GM19193 (cell line): Measurements from ENCODE around the gene MEIOB.

ENCODE experiments used
- POLR2A ChIP-seq: IDR thresholded peaks from 4 replicates; pipeline ENCODE4 v1.6.1; 2011; ENCODE audit not compliant: insufficient read depth, insufficient read length; ENCODE audit errors: extremely low read depth

MEIOB gene

GRCh38 chr16:1911467-1912214 is 39.7 kb upstream of the MEIOB start:
- TF ChIP-seq POLR2A: no peak

GRCh38 chr16:1909561-1910231 is 37.7 kb upstream of the MEIOB start:
- TF ChIP-seq POLR2A: no peak

- TF ChIP-seq POLR2A: no peak
These were observed 37.0 kb upstream of the MEIOB start for GRCh38 chr16:1908983-1909382.

DNA sequence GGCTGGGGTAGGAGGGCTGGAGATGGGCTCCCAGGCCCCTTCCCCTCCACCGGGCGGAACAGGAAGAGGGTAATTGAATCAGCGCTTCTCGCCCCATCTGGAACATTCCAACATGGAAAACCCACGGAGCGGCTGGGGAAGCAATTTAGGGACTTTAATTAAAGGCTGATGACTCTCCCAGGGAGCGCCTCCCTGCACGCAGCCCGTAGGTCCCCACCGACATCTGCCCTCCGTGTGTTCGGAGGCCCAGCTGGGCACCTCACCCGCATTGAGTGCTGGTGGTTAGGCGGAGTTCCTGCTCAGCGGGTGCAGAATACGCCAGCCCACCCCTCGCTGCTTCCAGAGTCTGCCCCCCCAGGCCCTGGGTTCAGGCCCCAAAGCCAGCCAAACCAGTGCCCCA is 36.2 kb upstream of the MEIOB start:
- no peak for TF ChIP-seq POLR2A

DNA sequence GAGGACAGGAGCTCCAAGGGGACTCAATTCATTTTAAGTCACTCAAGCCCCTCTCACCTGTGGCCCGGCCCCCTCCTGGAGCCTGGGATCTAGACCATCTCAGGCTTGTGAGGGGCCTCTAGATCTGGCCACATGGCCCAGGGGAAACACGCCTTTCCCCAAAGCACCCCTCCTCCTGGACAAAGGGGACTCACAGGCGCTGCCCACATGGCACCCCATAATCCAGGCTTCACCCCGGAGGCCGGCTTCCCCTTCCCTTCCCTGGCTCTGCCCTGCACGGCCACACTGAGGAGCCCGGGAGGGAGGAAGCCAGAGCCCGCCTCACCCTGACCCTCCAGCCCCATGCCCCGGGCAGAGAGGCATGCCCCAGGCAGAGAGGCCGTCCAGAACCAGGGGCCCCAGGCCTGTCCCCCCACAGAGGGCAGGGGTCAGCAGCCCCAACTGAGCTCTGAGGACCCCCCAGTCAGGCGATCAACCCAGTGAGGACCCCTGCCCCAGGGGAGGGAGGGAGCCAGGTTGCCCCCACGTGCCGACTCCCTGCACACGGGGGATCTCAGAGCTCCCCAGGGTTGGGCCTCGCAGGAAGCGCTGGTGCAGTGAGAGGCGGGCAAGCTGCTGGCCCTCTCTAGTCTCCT is 35.4 kb upstream of the MEIOB start:
- TF ChIP-seq POLR2A: no peak

DNA sequence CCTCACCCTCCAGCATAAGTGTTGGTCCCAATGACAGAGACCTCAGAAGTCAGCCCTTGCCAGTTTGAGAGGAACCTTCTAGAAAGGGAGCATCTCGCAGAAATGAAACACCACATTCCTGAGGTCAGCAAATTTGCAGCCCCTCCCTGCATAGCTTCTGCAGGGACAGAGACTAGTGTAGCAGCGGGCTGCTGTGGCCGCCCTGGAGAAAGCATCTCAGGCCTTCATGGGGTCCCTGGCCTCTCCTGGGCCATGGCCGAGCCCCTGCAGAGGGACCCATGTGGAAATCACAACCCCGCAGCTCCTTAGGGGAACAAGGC is 34.8 kb upstream of the MEIOB start:
- no peak for TF ChIP-seq POLR2A

DNA sequence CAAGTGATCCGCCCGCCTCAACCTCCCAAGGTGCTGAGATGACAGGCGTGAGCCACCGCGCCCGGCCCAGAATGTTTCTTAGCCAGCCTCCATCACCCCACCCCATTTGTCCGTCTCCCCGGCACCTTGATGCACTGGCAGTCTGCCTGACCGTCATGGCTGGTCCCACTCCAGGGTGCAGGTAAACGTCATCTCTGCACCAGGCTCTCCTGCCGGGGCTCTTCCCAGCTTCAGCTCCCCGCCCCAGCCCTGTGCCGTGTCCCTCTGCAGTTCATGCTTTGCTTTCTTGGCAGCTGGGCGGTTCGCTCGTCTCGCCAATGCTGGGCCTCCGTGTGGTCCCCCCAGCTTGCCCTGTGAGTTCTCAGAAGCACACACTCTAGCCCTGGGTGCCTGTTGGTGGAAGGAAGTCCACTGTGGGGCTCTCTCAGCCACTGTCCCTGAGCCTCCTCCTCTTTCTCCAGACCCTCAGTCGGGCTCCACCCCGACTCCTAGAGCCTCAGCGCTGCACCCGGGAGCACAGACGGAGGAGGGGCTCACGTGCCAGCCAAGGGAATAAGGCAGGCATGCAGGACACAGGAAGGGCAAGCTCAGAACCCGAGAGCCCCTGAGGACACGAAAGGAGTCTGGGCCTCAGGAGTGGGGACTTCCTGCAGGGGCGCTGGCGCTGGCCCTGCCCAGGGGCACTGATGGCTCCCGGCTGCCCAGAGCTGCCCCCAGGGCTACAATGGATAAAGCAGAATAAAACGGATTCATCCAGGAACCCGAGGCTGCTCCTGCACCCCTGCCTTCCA is 34.3 kb upstream of the MEIOB start:
- TF ChIP-seq POLR2A: no peak

DNA sequence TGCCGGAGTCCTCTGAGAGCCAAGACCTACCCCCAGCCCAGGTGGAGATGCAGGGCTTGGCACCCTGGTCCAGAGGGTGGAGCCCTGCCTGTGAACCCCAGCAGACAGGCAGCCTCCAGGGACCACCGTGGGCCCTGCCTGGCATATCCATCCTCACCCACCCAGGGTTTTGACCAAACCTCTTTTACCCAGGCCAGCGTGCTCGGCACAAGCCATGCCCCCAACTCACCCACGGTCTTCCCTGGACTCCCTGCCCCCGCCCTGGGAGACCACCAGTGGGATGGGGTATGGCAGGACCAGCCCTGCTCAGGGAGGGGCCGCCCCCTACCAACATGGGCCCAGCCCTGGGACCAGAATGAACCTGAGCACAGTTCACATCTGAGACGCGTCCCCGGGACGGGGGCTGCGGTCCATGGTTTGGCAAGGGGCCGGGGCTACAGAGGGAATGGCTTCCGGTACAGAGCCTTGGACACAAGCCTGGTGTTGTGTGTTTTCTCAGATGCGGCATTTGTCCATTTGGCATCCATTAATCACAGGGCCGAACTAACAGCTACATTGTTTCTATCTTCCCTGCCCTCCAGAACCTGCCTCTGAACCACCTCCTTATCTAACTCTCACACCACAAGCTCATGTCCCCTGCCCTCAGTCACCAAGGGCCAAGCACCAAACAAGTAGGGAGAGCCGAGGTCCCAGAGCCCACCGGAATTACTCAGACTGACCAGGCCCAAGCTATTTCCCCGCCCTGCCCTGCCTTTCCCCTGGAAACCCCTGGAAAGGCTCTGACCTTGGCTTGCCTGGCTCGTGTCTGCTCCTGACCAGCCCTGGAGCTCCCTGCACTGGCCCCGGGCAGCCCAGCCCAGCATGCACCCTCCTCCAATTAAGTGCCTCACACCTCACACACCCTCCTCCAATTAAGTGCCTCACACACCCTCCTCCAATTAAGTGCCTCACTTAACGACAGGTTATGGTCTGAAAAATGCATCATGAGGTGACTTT is 32.2 kb upstream of the MEIOB start:
- no peak for TF ChIP-seq POLR2A

DNA sequence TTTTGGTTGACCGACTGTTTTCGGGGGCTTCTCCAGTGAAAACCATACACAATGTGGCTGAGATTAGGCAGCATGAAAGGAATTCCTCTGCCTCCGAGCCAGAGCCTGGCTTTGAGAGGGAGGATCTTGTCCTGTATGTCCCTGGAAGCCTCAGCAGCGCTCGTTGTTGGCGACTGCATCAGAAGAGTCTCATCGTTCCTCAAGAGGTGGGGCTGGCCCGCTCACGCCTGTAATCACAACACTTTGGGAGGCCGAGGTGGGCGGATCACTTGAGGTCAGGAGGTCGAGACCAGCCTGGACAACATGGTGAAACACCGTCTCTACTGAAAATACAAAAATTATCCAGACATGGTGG is 31.2 kb upstream of the MEIOB start:
- TF ChIP-seq POLR2A: no peak

DNA sequence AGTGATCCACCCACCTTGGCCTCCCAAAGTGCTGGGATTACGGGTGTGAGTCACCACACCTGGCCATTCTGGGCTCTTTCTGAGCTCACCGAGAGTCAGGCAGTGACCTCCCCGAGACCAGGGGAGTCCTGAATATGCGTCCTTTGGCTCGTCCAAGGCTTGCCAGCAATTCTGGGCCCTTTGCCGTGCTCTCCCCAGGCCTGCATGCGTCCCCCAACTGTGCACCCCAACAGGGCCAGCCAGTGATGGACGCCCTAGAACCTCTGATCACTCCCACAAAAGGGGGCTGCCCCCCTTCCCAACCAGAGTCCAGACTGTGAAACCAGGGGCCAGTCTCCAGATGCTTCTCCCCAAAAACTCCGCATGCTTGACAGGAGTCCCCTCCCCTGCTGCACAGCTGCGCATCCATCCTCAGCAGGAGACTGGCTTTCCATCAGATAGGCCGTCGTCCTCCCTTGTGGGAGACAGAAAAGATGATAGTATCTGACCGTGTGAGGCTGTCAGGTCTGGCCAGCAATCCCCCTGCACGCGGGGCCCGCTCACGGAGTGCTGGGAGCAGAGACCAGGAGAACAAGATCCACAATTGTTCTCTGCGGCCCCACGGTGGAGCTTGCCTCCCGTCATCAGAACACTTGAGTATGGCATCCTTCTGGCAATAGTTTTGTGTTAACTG is 30.7 kb upstream of the MEIOB start:
- TF ChIP-seq POLR2A: no peak

- TF ChIP-seq POLR2A: no peak
These were observed 28.4 kb upstream of the MEIOB start for GRCh38 chr16:1900452-1900774.

DNA sequence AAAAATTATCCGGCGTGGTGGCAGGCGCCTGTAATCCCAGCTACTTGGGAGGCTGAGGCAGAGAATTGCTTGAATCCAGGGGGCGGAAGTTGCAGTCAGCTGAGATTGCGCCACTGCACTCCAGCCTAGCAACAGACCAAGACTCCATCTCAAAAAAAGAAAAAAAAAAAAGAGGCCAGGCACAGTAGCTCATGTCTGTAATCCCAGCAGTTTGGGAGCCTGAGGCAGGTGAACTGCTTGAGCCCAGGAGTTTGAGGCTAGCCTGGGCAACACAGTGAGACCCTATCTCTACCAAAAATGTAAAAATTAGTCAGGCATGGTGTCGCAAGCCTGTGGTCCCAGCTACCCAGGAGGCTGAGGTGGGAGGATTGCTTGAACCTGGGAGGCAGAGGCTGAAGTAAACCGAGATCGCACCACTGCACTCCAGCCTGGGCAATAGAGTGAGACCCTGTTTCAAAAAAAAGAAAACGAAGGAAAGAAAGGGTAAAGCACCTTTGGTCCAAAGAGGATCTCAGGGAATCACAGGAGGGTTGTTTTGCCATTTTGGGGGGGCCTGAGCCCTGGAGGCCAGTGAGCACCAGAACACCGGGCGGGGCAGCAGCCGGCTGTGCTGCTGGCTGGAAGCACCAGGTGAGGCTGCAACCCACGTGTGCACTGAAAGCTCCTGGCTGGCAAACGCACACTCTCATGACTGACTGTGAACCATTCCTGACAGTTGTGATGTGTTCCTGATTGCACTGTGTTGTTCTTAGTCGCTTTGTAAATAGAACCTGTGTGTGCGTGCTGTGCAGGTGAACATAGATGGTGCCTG is 27.9 kb upstream of the MEIOB start:
- no peak for TF ChIP-seq POLR2A
